GM12874 (cell line): ENCODE results near the gene EBF3.

Experiments used
- CTCF ChIP-seq: IDR thresholded peaks from 2 replicates; pipeline ENCODE4 v1.5.1; 2011; ENCODE audit warnings: low read depth, mild to moderate bottlenecking, control low read depth, low read length, moderate library complexity; ENCODE audit not compliant: insufficient read depth

The EBF3 gene

GRCh38 chr10:129945064-129945463, 19.0 kb downstream of the EBF3 start:
- no peak for TF ChIP-seq CTCF

- no peak for TF ChIP-seq CTCF
These were observed 19.6 kb downstream of the EBF3 start for GRCh38 chr10:129944456-129944855.

GRCh38 chr10:129942936-129943715, 20.9 kb downstream of the EBF3 start:
- TF ChIP-seq CTCF, result no peak

- TF ChIP-seq CTCF, result no peak
These were observed 21.7 kb downstream of the EBF3 start for GRCh38 chr10:129942391-129942790.

- TF ChIP-seq CTCF, result no peak
These were observed 22.1 kb downstream of the EBF3 start for GRCh38 chr10:129942019-129942277.

- no peak for TF ChIP-seq CTCF
These were observed 22.7 kb downstream of the EBF3 start for GRCh38 chr10:129941199-129942018.

GRCh38 chr10:129940617-129941198, 23.4 kb downstream of the EBF3 start:
- TF ChIP-seq CTCF, result no peak
